ENCODE data around the gene ARHGAP29. TPM values are rescaled to one million over a fixed set of nuclear protein-coding genes. Genes with fewer than 3 reads are reported as not detected.

The ARHGAP29 gene
- total and polyA plus RNA-seq, 10 of the 15 experiments (the other 5 are each of a cell fraction or from before 2014, with no cell fraction given): under 0.01 to 0.43 (median 0.10) TPM; not detected in 4

DNA sequence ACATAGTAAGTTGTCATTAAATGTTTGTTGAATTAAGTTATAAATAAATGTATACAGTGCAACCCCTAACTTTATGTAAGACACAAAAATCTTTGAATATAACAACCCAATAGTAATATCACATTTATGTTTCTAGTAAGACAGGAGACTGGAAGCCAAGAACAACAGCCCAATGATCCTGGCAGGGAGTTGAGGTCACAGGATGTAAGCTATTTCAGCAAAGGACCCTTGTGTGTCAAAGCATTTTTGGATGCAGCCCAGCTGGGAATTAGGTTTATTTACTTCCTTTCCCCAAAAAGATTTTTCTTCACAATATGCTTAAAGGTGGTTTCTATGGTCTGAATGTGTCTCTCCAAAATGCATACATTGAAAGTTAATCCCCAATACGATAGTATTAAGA lies 82.4 kb downstream of the ARHGAP29 start:
- 0% methylated on average over 1 of the region's 1 CpG for WGBS (ENCODE audit: insufficient coverage, insufficient replicate concordance, low lambda C conversion rate, missing lambda C conversion rate)

More for the DNA sequence above, 82.4 kb downstream of the ARHGAP29 start:
- no peaks in the 10 kb centered on the region for H3K4me1 ChIP-seq (ENCODE audit: control insufficient read depth, insufficient read depth, low read length)
- ATAC-seq: no peak
- ChIA-PET SMC1A (ENCODE audit: uncharacterized antibody, unreplicated experiment) (interaction anchor here (0.6 to 0.7 kb wide), 2 partner anchors 13 to 98 kb away, joined by 3 read pairs; no protein-coding TSS in a partner anchor), CTCF (interaction anchor here (1.1 to 1.2 kb wide), 2 partner anchors 11 to 129 kb away, joined by 3 read pairs; no protein-coding TSS in a partner anchor), POLR2A (no interaction called here), RAD21 (ENCODE audit: unreplicated experiment) (no interaction called here)
- intact Hi-C loops (cut with micrococcal nuclease; ENCODE audit: unreplicated experiment): no loop called here
- H4K20me1 ChIP-seq (ENCODE audit: control insufficient read depth, insufficient read depth): no peaks in the 10 kb centered on the region
- H3K9ac ChIP-seq (ENCODE audit: control insufficient read depth, insufficient read depth, low read length): no peak overlapping the region
- DNase-seq (ENCODE audit: low read depth, low spot score): no peak
- H2AFZ ChIP-seq (ENCODE audit: control insufficient read depth, low read depth, low read length): no peak overlapping the region
- in situ Hi-C loops (cut with MboI): no loop called here
- no peak for FAIRE-seq
- H3K27ac ChIP-seq (ENCODE audit: control insufficient read depth, insufficient read depth): no peak overlapping the region
- H3K9me3 ChIP-seq (replicated peaks; ENCODE audit: control insufficient read depth, insufficient read depth, low read length): no peaks in the 10 kb centered on the region
- H3K36me3 ChIP-seq (ENCODE audit: control insufficient read depth in 2 of 2, insufficient read depth in 2 of 2, low read length in 1 of 2): no peaks in the 10 kb centered on the region
- BruUV-seq (replicated peaks): no TSS peak
- no peak overlapping the region for H3K4me3 ChIP-seq
- no peak overlapping the region for H3K4me2 ChIP-seq (ENCODE audit: control insufficient read depth, insufficient read depth)
- H3K79me2 ChIP-seq (ENCODE audit: control insufficient read depth, insufficient read depth, low read length): no peaks in the 10 kb centered on the region
- H3K27me3 ChIP-seq (replicated peaks in 1 of 2; ENCODE audit: control insufficient read depth in 2 of 2, insufficient read depth in 2 of 2, low read length in 1 of 2): no peaks in the 10 kb centered on the region
- no peak for TF ChIP-seq CHD1 (IDR thresholded peaks at IDR 0.05; ENCODE audit: low read depth, low read length)
- no peak for TF ChIP-seq POU2F2 (IDR thresholded peaks at IDR 0.05; ENCODE audit: borderline replicate concordance, low read depth, low read length)
- TF ChIP-seq ZZZ3 (IDR thresholded peaks at IDR 0.05; ENCODE audit: control insufficient read depth, insufficient read length, low read depth): no peak
- no peak for TF ChIP-seq SPI1 (IDR thresholded peaks at IDR 0.05; ENCODE audit: borderline replicate concordance, insufficient read depth, low read depth, low read length)
- TF ChIP-seq ZNF274 (IDR thresholded peaks at IDR 0.05; ENCODE audit: insufficient read depth, insufficient read length): no peak
- TF ChIP-seq POLR2AphosphoS2 (IDR thresholded peaks at IDR 0.05; ENCODE audit: low read depth, low read length): no peak
- TF ChIP-seq ESRRA (IDR thresholded peaks at IDR 0.05; ENCODE audit: low read length): no peak
- no peak for TF ChIP-seq PAX5 (IDR thresholded peaks at IDR 0.05; ENCODE audit: borderline replicate concordance, low read depth, low read length)
- no peak for TF ChIP-seq SIX5 (IDR thresholded peaks at IDR 0.05; ENCODE audit: low read depth, low read length, severe bottlenecking)
- TF ChIP-seq TAF1 (IDR thresholded peaks at IDR 0.05; ENCODE audit: borderline replicate concordance, low read depth, low read length): no peak
- no peak for TF ChIP-seq POLR2A (IDR thresholded peaks at IDR 0.05; ENCODE audit: low read depth, low read length)
- no peak for TF ChIP-seq BRCA1 (IDR thresholded peaks at IDR 0.05; ENCODE audit: low read depth, low read length)
- TF ChIP-seq HCFC1 (IDR thresholded peaks at IDR 0.05; ENCODE audit: low read length): no peak
- no peak for TF ChIP-seq KDM1A (IDR thresholded peaks at IDR 0.05; ENCODE audit: borderline replicate concordance)
- no peak for TF ChIP-seq HDAC6 (IDR thresholded peaks at IDR 0.05; ENCODE audit: unreplicated experiment)
- no peak for TF ChIP-seq EGR1 (IDR thresholded peaks at IDR 0.05; ENCODE audit: borderline replicate concordance in 1 of 2, low read depth in 2 of 2, low read length in 2 of 2)
- no peak for TF ChIP-seq SMARCA5 (IDR thresholded peaks at IDR 0.05)
- TF ChIP-seq FOXK2 (IDR thresholded peaks at IDR 0.05): no peak
- TF ChIP-seq, protein P1, sequence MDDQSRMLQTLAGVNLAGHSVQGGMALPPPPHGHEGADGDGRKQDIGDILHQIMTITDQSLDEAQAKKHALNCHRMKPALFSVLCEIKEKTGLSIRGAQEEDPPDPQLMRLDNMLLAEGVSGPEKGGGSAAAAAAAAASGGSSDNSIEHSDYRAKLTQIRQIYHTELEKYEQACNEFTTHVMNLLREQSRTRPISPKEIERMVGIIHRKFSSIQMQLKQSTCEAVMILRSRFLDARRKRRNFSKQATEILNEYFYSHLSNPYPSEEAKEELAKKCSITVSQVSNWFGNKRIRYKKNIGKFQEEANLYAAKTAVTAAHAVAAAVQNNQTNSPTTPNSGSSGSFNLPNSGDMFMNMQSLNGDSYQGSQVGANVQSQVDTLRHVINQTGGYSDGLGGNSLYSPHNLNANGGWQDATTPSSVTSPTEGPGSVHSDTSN (IDR thresholded peaks at IDR 0.05; ENCODE audit: insufficient replicate concordance, low read depth, low read length): no peak
- no peak for TF ChIP-seq WRNIP1 (IDR thresholded peaks at IDR 0.05; ENCODE audit: borderline replicate concordance, low read depth, low read length)

All from GM12878 (cell line).